H1 (cell line): ENCODE results near the gene C20orf144. TPM values are rescaled to one million over a fixed set of nuclear protein-coding genes. Genes with fewer than 3 reads are reported as not detected.

Source experiments
- CTCF ChIA-PET: fragments of 300-600 bp; sonication (Branson Sonifier 250); formaldehyde crosslinking; loops from one replicate; lab custom pipeline; 2021; ENCODE audit not compliant: partially characterized antibody; lab: Charles Lee
- POLR2A ChIA-PET: fragments of 300-600 bp; sonication (Branson Sonifier 250); formaldehyde crosslinking; loops from one replicate; lab custom pipeline; 2021; ENCODE audit warnings: inconsistent platforms; ENCODE audit not compliant: partially characterized antibody; lab: Charles Lee
- DNase-seq, 2 experiments: peaks; one replicate each; pipeline versions ENCODE4 v3.0.0 to v3.0.0-alpha.2; 2010 to 2022; ENCODE audit warnings: low spot score in 2 of 2, low read depth in 1 of 2, mixed read lengths in 1 of 2
- FAIRE-seq: peaks from 2 replicates; lab custom pipeline; 2011; peaks lifted over from hg19 to GRCh38; lab: Jason Lieb, UNC
- H2AFZ ChIP-seq: 2 replicates; pipeline ENCODE4 v1.8.1; 2012; ENCODE audit warnings: low read length, inconsistent platforms
- H2AK5ac ChIP-seq: 2 replicates; pipeline ENCODE4 v1.6.1; 2013; ENCODE audit warnings: low read depth, low read length
- H2BK120ac ChIP-seq: replicated peaks from 2 replicates; pipeline ENCODE3; 2013; ENCODE audit warnings: low read depth, low read length, inconsistent platforms
- H2BK12ac ChIP-seq: 2 replicates; pipeline ENCODE4 v1.6.1; 2013; ENCODE audit warnings: low read depth, low read length
- H2BK15ac ChIP-seq: 2 replicates; pipeline ENCODE4 v1.6.1; 2013; ENCODE audit warnings: low read length
- H2BK20ac ChIP-seq: 2 replicates; pipeline ENCODE4 v1.6.1; 2013; ENCODE audit warnings: low read length
- H2BK5ac ChIP-seq: 2 replicates; pipeline ENCODE4 v1.6.1; 2013; ENCODE audit warnings: low read depth, low read length
- H3K14ac ChIP-seq: 2 replicates; pipeline ENCODE4 v1.6.1; 2013; ENCODE audit warnings: inconsistent platforms; ENCODE audit not compliant: insufficient read length
- H3K18ac ChIP-seq: 2 replicates; pipeline ENCODE4 v1.6.1; 2013; ENCODE audit warnings: low read length; ENCODE audit errors: extremely low read depth
- H3K23ac ChIP-seq: 2 replicates; pipeline ENCODE4 v1.6.1; 2013; ENCODE audit warnings: inconsistent platforms; ENCODE audit not compliant: insufficient read length
- H3K23me2 ChIP-seq: 2 replicates; pipeline ENCODE4 v1.6.1; 2013; ENCODE audit warnings: low read depth, low read length
- H3K27ac ChIP-seq: 2 replicates; pipeline ENCODE4 v1.6.1; 2011; ENCODE audit warnings: low read depth, low read length, inconsistent platforms
- H3K27me3 ChIP-seq, 4 experiments: replicated peaks in 1 of 4; 1 replicate in 1 of 4; 2 replicates in 3 of 4; pipeline versions ENCODE4 v1.6.1 to v1.8.1; 2011 to 2013; ENCODE audit warnings: low read length in 3 of 4, mild to moderate bottlenecking in 3 of 4, inconsistent platforms in 2 of 4, mixed read lengths in 2 of 4, moderate library complexity in 1 of 4; ENCODE audit not compliant: control insufficient read depth in 3 of 4, insufficient read depth in 3 of 4; ENCODE audit errors: extremely low read depth in 1 of 4
- H3K36me3 ChIP-seq, 4 experiments: 2 replicates each; pipeline versions ENCODE4 v1.6.1 to v1.8.1; 2011 to 2013; ENCODE audit warnings: mild to moderate bottlenecking in 4 of 4, low read length in 3 of 4, moderate library complexity in 2 of 4, control low read depth in 1 of 4, inconsistent platforms in 1 of 4; ENCODE audit not compliant: insufficient read depth in 4 of 4, control insufficient read depth in 2 of 4
- H3K4ac ChIP-seq: replicated peaks from 2 replicates; pipeline ENCODE3; 2013; ENCODE audit warnings: low read length, low read depth, mixed read lengths, inconsistent platforms; ENCODE audit not compliant: insufficient read length
- H3K4me1 ChIP-seq, 4 experiments: replicated peaks in 1 of 4; 1 replicate in 1 of 4; 2 replicates in 3 of 4; pipeline versions ENCODE4 v1.6.1 to v1.8.1; 2011 to 2013; ENCODE audit warnings: low read length in 3 of 4, inconsistent platforms in 2 of 4, mixed read lengths in 1 of 4; ENCODE audit not compliant: insufficient read depth in 4 of 4, control insufficient read depth in 3 of 4
- H3K4me2 ChIP-seq, 2 experiments: 2 replicates each; pipeline versions ENCODE4 v1.6.1 to v1.8.1; 2011 to 2013; ENCODE audit warnings: low read depth in 2 of 2, low read length in 2 of 2, control low read depth in 1 of 2, inconsistent platforms in 1 of 2, mild to moderate bottlenecking in 1 of 2; ENCODE audit not compliant: insufficient read depth in 1 of 2
- H3K4me3 ChIP-seq, 4 experiments: fragments of 200-600, 300-600 bp in 1 of 4; sonication (generic), shearing (Covaris generic), sonication (Bioruptor Twin) in 1 of 4; 2 replicates each; pipeline versions ENCODE4 v1.5.1 to v1.8.1; 2011 to 2016; ENCODE audit warnings: low read length in 4 of 4, low read depth in 3 of 4, control low read depth in 2 of 4, inconsistent platforms in 2 of 4, mild to moderate bottlenecking in 2 of 4, mixed read lengths in 1 of 4, moderate library complexity in 1 of 4; ENCODE audit not compliant: insufficient read depth in 2 of 4; ENCODE audit errors: extremely low read depth in 1 of 4
- H3K56ac ChIP-seq: replicated peaks from 2 replicates; pipeline ENCODE3; 2013; ENCODE audit warnings: low read depth, mild to moderate bottlenecking, mixed read lengths, low read length, inconsistent platforms; ENCODE audit not compliant: insufficient read length
- H3K79me1 ChIP-seq: 2 replicates; pipeline ENCODE4 v1.6.1; 2013; ENCODE audit warnings: low read depth, low read length, control low read depth
- H3K79me2 ChIP-seq, 2 experiments: 2 replicates each; pipeline versions ENCODE4 v1.6.1 to v1.8.1; 2012 to 2013; ENCODE audit warnings: low read length in 2 of 2, mild to moderate bottlenecking in 2 of 2, inconsistent platforms in 1 of 2; ENCODE audit not compliant: insufficient read depth in 2 of 2, control insufficient read depth in 1 of 2
- H3K9ac ChIP-seq, 4 experiments: replicated peaks in 1 of 4; 1 replicate in 1 of 4; 2 replicates in 3 of 4; pipeline versions ENCODE4 v1.6.1 to v1.8.1; 2011 to 2013; ENCODE audit warnings: low read depth in 3 of 4, low read length in 3 of 4, control low read depth in 2 of 4, mild to moderate bottlenecking in 2 of 4, moderate library complexity in 2 of 4, inconsistent platforms in 1 of 4; ENCODE audit errors: extremely low read depth in 1 of 4
- H3K9me3 ChIP-seq, 2 experiments: 2 replicates each; pipeline versions ENCODE4 v1.6.1 to v1.8.1; 2012 to 2013; ENCODE audit warnings: mild to moderate bottlenecking in 2 of 2, moderate library complexity in 2 of 2, control low read depth in 1 of 2, inconsistent platforms in 1 of 2, low read depth in 1 of 2, low read length in 1 of 2, mixed read lengths in 1 of 2; ENCODE audit not compliant: insufficient read depth in 2 of 2
- H4K20me1 ChIP-seq, 2 experiments: replicated peaks in 1 of 2; 2 replicates each; pipeline versions ENCODE3 to v1.8.1; 2011 to 2013; ENCODE audit warnings: inconsistent platforms in 2 of 2, low read length in 2 of 2, mild to moderate bottlenecking in 1 of 2; ENCODE audit not compliant: insufficient read depth in 2 of 2, control insufficient read depth in 1 of 2
- H4K5ac ChIP-seq: 2 replicates; pipeline ENCODE4 v1.6.1; 2013; ENCODE audit warnings: low read length, low read depth, mixed read lengths, inconsistent platforms; ENCODE audit not compliant: insufficient read length
- H4K8ac ChIP-seq: 2 replicates; pipeline ENCODE4 v1.8.0; 2013; ENCODE audit warnings: mild to moderate bottlenecking, moderate library complexity, low read length, inconsistent platforms; ENCODE audit not compliant: insufficient read depth; ENCODE audit errors: extremely low read depth
- H4K91ac ChIP-seq: replicated peaks from 2 replicates; pipeline ENCODE3; 2013; ENCODE audit warnings: low read length, mixed read lengths, inconsistent platforms; ENCODE audit not compliant: insufficient read length
- GABPA ChIP-seq: IDR thresholded peaks from 2 replicates; pipeline ENCODE4 v1.6.1; 2011; ENCODE audit warnings: mild to moderate bottlenecking, low read length, moderate library complexity, borderline replicate concordance; ENCODE audit not compliant: insufficient read depth
- SP1 ChIP-seq: IDR thresholded peaks from 2 replicates; pipeline ENCODE4 v1.6.1; 2011; ENCODE audit warnings: low read depth, low read length
- whole genome bisulfite sequencing, 2 experiments: shearing (Covaris generic) in 1 of 2; methylation state at CpG; one replicate each; pipeline versions ENCODE4 v1.1.6 to v1.1.7; 2013 to 2015; ENCODE audit warnings: low lambda C conversion rate in 2 of 2, mixed read lengths in 2 of 2, inconsistent platforms in 1 of 2, low coverage in 1 of 2, missing lambda C conversion rate in 1 of 2; ENCODE audit not compliant: insufficient replicate concordance in 2 of 2, insufficient coverage in 1 of 2, insufficient read length in 1 of 2; ENCODE audit errors: extremely low coverage in 1 of 2, missing lambda C conversion rate in 1 of 2; 5-methylcytosine and 5-hydroxymethylcytosine counted together
- polyA plus RNA-seq, 7 experiments: library from polyadenylated mRNA; depleted of rRNA in 3 of 7; stranded (reverse) in 5 of 7; unstranded in 2 of 7; fragments of >200 nt in 5 of 7; fragments of 200-250 nt in 2 of 7; gene quantifications; 1 replicate in 5 of 7; 2 replicates in 1 of 7; 4 replicates in 1 of 7; pipeline versions ENCODE4 v1.2.1 to v1.2.3, GENCODE V29; 2011 to 2013; ENCODE audit warnings: missing spikeins in 2 of 7, mixed read lengths in 2 of 7
- total RNA-seq: library from RNA; stranded (reverse); fragmentation: NEBNext Ultra II Directional; extraction: Animal tissue kit (Norgen Biotek cat#: 25700); gene quantifications from 2 replicates; pipeline ENCODE4 v1.2.1, GENCODE V29; 2021

C20orf144 gene
- total and polyA plus RNA-seq, 2 of the 8 experiments (the other 6 are each of a cell fraction or from before 2014, with no cell fraction given) = 0.21 to 0.24 TPM

DNA sequence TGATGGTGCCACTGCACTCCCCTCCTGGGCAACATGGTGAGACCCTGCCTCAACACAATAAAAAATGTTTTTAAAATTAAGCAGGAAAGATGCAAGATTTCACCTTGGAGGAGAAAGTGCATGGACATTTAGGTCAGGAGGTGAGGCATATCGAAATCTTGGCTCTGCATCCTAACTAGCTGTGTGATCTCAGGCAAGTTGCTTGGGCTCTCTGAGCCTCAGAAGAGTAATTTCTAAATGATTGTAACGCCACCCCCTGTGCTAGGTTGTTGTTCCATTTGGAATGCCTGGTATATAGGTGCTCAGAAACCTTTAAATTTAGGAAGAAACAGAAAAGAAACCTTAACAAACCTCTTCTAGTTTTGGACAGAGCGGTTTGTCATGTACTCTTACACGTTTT lies 35.9 kb upstream of the C20orf144 start:
- Histone ChIP-seq H3K56ac (no peak overlapping the region), H3K23ac (no peak overlapping the region), H3K4ac (no peak overlapping the region), H2AFZ (no peak overlapping the region), H3K27ac (no peak overlapping the region), H3K27me3 (no peaks in the 10 kb centered on the region), H2BK20ac (no peak overlapping the region), H3K79me1 (no peaks in the 10 kb centered on the region), H3K4me2 (no peak overlapping the region), H4K91ac (no peak overlapping the region), H3K9me3 (no peaks in the 10 kb centered on the region), H3K9ac (no peak overlapping the region), H4K20me1 (peaks cover 0 to 2% of the 10 kb centered on the region in 2 experiments), H3K23me2 (no peaks in the 10 kb centered on the region), H4K5ac (no peak overlapping the region), H4K8ac (no peak overlapping the region), H2BK12ac (no peak overlapping the region), H2BK15ac (no peak overlapping the region), H3K18ac (no peak overlapping the region), H3K14ac (no peak overlapping the region), H2BK5ac (no peak overlapping the region), H3K4me1 (no peaks in the 10 kb centered on the region), H3K4me3 (no peak overlapping the region), H3K36me3 (peaks cover 3 to 17% (median 6%) of the 10 kb centered on the region in 4 experiments; a peak in 6 of 8 replicates), H2AK5ac (no peak overlapping the region), H2BK120ac (no peak overlapping the region), H3K79me2 (no peaks in the 10 kb centered on the region)
- ChIA-PET CTCF (interaction anchor here (0.8 to 0.9 kb wide), 2 partner anchors 9 to 169 kb away, joined by 3 read pairs; no protein-coding TSS in a partner anchor), POLR2A (no interaction called here)
- DNase-seq = no peak
- 89% methylated on average over 4 of the region's 4 CpGs; no CpG with 5 or more reads in 1 of the 2 experiments for WGBS, 2 experiments
- FAIRE-seq = no peak
- TF ChIP-seq SP1 (no peak), GABPA (no peak)
